ENCODE results near the gene TSHZ1. TPM values are rescaled to one million over a fixed set of nuclear protein-coding genes. Genes with fewer than 3 reads are reported as not detected.

TSHZ1 gene
- total RNA-seq, 3 donors from 2014 or later: 22.7 to 66.6 (median 36.9) TPM

DNA sequence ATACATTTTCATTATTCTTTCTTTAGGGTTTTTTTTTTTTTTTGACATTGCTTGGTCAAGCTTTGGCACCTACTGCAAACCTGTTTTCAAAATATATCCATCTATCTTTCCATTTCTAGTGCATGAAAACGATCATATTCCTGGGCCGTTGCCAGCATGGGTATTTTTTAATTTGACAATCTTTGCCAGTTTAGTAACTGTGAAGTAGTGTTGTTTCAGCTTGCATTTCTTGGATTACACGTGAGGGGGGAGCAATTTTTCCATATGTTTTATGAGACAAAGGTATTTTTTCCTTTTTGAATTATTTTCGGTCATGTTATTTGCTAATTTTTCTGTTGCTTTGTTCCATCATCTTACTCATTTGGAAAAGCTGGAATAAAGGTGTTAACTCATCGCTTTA lies 40.9 kb downstream of the TSHZ1 start:
- no peak for DNase-seq
- Histone ChIP-seq H3K4me1 (ENCODE audit: low read depth) (no peaks in the 10 kb centered on the region), H3K36me3 (ENCODE audit: low read depth) (no peaks in the 10 kb centered on the region), H3K9me3 (no peaks in the 10 kb centered on the region), H3K4me3 (no peak overlapping the region)
- TF ChIP-seq, protein P1, sequence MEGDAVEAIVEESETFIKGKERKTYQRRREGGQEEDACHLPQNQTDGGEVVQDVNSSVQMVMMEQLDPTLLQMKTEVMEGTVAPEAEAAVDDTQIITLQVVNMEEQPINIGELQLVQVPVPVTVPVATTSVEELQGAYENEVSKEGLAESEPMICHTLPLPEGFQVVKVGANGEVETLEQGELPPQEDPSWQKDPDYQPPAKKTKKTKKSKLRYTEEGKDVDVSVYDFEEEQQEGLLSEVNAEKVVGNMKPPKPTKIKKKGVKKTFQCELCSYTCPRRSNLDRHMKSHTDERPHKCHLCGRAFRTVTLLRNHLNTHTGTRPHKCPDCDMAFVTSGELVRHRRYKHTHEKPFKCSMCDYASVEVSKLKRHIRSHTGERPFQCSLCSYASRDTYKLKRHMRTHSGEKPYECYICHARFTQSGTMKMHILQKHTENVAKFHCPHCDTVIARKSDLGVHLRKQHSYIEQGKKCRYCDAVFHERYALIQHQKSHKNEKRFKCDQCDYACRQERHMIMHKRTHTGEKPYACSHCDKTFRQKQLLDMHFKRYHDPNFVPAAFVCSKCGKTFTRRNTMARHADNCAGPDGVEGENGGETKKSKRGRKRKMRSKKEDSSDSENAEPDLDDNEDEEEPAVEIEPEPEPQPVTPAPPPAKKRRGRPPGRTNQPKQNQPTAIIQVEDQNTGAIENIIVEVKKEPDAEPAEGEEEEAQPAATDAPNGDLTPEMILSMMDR (IDR thresholded peaks at IDR 0.05): no peak
- intact Hi-C loops (cut with DNase I, micrococcal nuclease): no loop called here
- ATAC-seq: no peak

DNA sequence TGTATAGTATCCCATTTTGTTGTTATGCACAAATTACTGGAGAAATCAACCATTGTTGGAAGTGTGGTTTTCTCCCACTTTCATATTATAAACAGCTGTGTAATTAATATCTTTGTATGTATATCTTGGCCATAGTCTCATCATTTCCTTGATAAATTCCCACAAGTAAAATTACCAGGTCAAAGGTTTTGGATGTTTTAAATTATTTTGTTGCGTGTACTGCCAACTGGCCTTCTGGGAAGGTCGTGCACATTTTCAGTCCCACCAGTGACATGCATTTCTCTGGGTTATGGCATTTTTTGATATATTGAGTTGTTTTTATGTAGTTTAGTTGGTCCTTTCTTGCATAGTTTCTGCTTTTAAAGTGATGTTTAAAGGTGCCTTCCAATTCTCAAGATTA lies 41.5 kb downstream of the TSHZ1 start:
- TF ChIP-seq, protein P1 (IDR thresholded peaks at IDR 0.05): no peak
- Histone ChIP-seq H3K9me3 (no peaks in the 10 kb centered on the region), H3K4me1 (ENCODE audit: low read depth) (no peaks in the 10 kb centered on the region), H3K4me3 (no peak overlapping the region), H3K36me3 (ENCODE audit: low read depth) (no peaks in the 10 kb centered on the region)
- intact Hi-C loops (cut with DNase I, micrococcal nuclease): no loop called here
- ATAC-seq (no peak), DNase-seq (no peak)

DNA sequence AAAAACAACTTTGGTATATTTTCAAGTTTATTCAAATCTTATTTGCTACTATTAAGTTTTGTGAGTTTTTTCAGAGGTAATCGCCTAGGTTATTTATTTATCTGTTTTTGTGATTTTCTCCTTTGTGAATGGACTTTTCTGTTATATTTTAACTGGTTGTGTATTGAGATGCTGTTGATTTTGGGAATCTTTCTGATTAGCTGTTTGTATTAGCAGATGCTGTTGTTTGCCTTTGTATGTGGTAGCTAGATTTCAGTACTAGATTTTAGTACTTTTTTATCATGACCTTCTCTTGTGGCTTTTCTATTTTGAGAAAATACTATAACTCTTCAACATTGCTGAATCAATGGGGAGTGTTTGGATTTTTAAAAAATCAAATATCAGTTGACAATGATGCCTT lies 42.4 kb downstream of the TSHZ1 start:
- ATAC-seq: no peak

GRCh38 chr18:75253784-75254183 lies 43.2 kb downstream of the TSHZ1 start:
- Histone ChIP-seq H3K4me1 (ENCODE audit: low read depth) (no peaks in the 10 kb centered on the region), H3K9me3 (no peaks in the 10 kb centered on the region), H3K4me3 (no peak overlapping the region), H3K36me3 (ENCODE audit: low read depth) (no peaks in the 10 kb centered on the region)
- TF ChIP-seq, protein P1 (IDR thresholded peaks at IDR 0.05): no peak
- DNase-seq (no peak), ATAC-seq (no peak)
- intact Hi-C loops (cut with DNase I, micrococcal nuclease): no loop called here

More for the DNA sequence above, 42.4 kb downstream of the TSHZ1 start:
- intact Hi-C loops (cut with DNase I, micrococcal nuclease): no loop called here
- H3K4me3 ChIP-seq: no peak overlapping the region
- H3K36me3 ChIP-seq (ENCODE audit: low read depth): no peaks in the 10 kb centered on the region
- DNase-seq: no peak
- TF ChIP-seq, protein P1 (IDR thresholded peaks at IDR 0.05): no peak
- H3K9me3 ChIP-seq: no peaks in the 10 kb centered on the region
- H3K4me1 ChIP-seq (ENCODE audit: low read depth): no peaks in the 10 kb centered on the region

DNA sequence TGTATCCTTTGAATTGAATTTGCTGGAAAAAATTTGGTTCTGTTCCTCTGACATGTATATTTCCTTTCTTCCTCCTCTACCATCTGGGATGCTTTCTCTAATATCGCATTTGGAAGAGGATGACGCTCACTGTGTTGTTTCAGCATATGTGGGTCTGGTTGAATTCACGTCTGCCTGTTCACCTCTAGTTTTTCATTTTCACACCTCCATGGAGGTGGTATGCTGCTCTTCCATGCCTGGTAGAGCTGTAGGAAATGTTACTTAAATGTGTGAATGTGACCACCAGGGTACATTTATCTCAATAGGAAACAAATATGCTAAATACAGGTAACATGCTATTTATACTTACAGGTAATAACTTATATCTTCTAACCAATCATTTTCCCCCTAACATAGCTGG lies 44.5 kb downstream of the TSHZ1 start:
- TF ChIP-seq, protein P1 (IDR thresholded peaks at IDR 0.05): no peak
- Histone ChIP-seq H3K4me1 (ENCODE audit: low read depth) (no peaks in the 10 kb centered on the region), H3K9me3 (no peaks in the 10 kb centered on the region), H3K36me3 (ENCODE audit: low read depth) (no peaks in the 10 kb centered on the region), H3K4me3 (no peak overlapping the region)
- DNase-seq (no peak), ATAC-seq (no peak)
- intact Hi-C loops (cut with DNase I, micrococcal nuclease): no loop called here

DNA sequence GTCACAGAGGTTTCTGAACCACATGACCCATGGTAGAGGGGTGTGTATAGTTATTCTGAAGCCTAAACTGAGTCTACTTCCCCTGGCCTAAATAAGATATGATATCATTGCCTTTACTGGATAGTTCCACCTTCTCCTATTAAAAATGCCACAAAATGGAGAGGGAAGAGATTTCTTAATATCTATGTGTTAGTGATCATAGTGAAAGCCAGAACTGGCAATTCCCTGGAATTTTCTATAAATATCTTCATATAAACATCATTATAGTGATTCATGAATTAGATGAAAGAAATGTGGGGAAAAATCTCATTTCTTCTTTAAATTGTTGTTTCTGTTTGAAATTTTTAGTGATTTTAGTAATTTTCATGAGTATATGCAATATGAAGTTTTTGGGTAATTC lies 45.8 kb downstream of the TSHZ1 start:
- DNase-seq (no peak), ATAC-seq (no peak)
- intact Hi-C loops (cut with DNase I, micrococcal nuclease): no loop called here
- Histone ChIP-seq H3K4me1 (ENCODE audit: low read depth) (no peaks in the 10 kb centered on the region), H3K4me3 (no peak overlapping the region), H3K9me3 (no peaks in the 10 kb centered on the region), H3K36me3 (ENCODE audit: low read depth) (no peaks in the 10 kb centered on the region)
- TF ChIP-seq, protein P1 (IDR thresholded peaks at IDR 0.05): no peak

All from mucosa of descending colon (tissue), 3 donors.